ENCODE data around the gene PDHX. TPM values are rescaled to one million over a fixed set of nuclear protein-coding genes. Genes with fewer than 3 reads are reported as not detected.
A peak's percentile ranks its signal among the peaks of the same experiment; 100 is the strongest.

The PDHX gene
- total RNA-seq, 1 donor from 2014 or later = 39.1 TPM

GRCh38 chr11:34997952-34998528 is 81.6 kb downstream of the PDHX start:
- no peaks in the 10 kb centered on the region for H3K27me3 ChIP-seq (ENCODE audit: low read depth)
- no peak overlapping the region for H3K27ac ChIP-seq
- intact Hi-C loops (cut with DNase I) = no loop called here
- no peaks in the 10 kb centered on the region for H3K4me1 ChIP-seq
- H3K9me3 ChIP-seq = no peaks in the 10 kb centered on the region
- no peaks in the 10 kb centered on the region for H3K36me3 ChIP-seq
- TF ChIP-seq CTCF (IDR thresholded peaks at IDR 0.05) = peak; percentile 57
- no peak overlapping the region for H3K4me3 ChIP-seq
- ATAC-seq = peak in 1 of 2 donors; percentile 66
- DNase-seq = no peak

- H3K4me1 ChIP-seq = no peaks in the 10 kb centered on the region
- ATAC-seq = no peak
- intact Hi-C loops (cut with DNase I) = no loop called here
Measured at GRCh38 chr11:34999453-34999852, 83.0 kb downstream of the PDHX start.

GRCh38 chr11:35003186-35003585 is 86.8 kb downstream of the PDHX start:
- Histone ChIP-seq H3K27ac (no peak overlapping the region), H3K4me1 (peaks cover 18% of the 10 kb centered on the region), H3K36me3 (no peaks in the 10 kb centered on the region), H3K4me3 (no peak overlapping the region), H3K27me3 (ENCODE audit: low read depth) (no peaks in the 10 kb centered on the region), H3K9me3 (no peaks in the 10 kb centered on the region)
- ATAC-seq = no peak
- intact Hi-C loops (cut with DNase I) = no loop called here
- no peak for TF ChIP-seq CTCF (IDR thresholded peaks at IDR 0.05)
- no peak for DNase-seq

More at GRCh38 chr11:34999453-34999852, 83.0 kb downstream of the PDHX start:
- no peak for TF ChIP-seq CTCF (IDR thresholded peaks at IDR 0.05)
- Histone ChIP-seq H3K27ac (no peak overlapping the region), H3K36me3 (no peaks in the 10 kb centered on the region), H3K27me3 (ENCODE audit: low read depth) (no peaks in the 10 kb centered on the region), H3K4me3 (no peak overlapping the region), H3K9me3 (no peaks in the 10 kb centered on the region)
- no peak for DNase-seq

GRCh38 chr11:35003658-35004057 is 87.2 kb downstream of the PDHX start:
- no peak for ATAC-seq
- no peak for DNase-seq
- H3K27ac ChIP-seq = no peak overlapping the region
- intact Hi-C loops (cut with DNase I) = no loop called here
- no peaks in the 10 kb centered on the region for H3K9me3 ChIP-seq
- no peak for TF ChIP-seq CTCF (IDR thresholded peaks at IDR 0.05)
- H3K27me3 ChIP-seq (ENCODE audit: low read depth) = no peaks in the 10 kb centered on the region
- H3K36me3 ChIP-seq = no peaks in the 10 kb centered on the region
- H3K4me1 ChIP-seq = peaks cover 18% of the 10 kb centered on the region
- no peak overlapping the region for H3K4me3 ChIP-seq

GRCh38 chr11:35005141-35005780 is 88.8 kb downstream of the PDHX start:
- Histone ChIP-seq H3K4me3 (no peak overlapping the region), H3K9me3 (no peaks in the 10 kb centered on the region), H3K4me1 (peaks cover 27% of the 10 kb centered on the region), H3K27ac (no peak overlapping the region), H3K36me3 (no peaks in the 10 kb centered on the region), H3K27me3 (ENCODE audit: low read depth) (no peaks in the 10 kb centered on the region)
- ATAC-seq = peak in 1 of 2 donors; percentile 75
- intact Hi-C loops (cut with DNase I) = no loop called here
- no peak for TF ChIP-seq CTCF (IDR thresholded peaks at IDR 0.05)
- DNase-seq = no peak

All from lower lobe of right lung (tissue), 2 donors.